GM18909 (cell line): ENCODE results near the gene ARMC12.
"Not testable (repeated sequence)": the region's sequence is repeated elsewhere in the genome, so short reads cannot be mapped to it uniquely, and the experiment has no call there.

Source experiments
- ATAC-seq: cut with Tn5 transposase; IDR thresholded peaks from one replicate; pipeline ENCODE4 v1.9.1; 2021; ENCODE audit warnings: mild to moderate bottlenecking; ENCODE audit not compliant: unreplicated experiment, poor library complexity

ARMC12 gene, protein sequence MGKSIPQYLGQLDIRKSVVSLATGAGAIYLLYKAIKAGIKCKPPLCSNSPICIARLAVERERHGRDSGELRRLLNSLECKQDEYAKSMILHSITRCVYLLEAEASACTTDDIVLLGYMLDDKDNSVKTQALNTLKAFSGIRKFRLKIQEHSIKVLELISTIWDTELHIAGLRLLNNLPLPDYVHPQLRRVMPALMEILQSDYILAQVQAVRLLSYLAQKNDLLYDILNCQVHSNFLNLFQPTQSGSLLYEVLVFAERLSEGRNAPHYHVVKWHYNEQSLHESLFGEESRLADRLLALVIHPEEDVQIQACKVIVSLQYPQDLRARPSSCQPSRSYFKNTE

DNA sequence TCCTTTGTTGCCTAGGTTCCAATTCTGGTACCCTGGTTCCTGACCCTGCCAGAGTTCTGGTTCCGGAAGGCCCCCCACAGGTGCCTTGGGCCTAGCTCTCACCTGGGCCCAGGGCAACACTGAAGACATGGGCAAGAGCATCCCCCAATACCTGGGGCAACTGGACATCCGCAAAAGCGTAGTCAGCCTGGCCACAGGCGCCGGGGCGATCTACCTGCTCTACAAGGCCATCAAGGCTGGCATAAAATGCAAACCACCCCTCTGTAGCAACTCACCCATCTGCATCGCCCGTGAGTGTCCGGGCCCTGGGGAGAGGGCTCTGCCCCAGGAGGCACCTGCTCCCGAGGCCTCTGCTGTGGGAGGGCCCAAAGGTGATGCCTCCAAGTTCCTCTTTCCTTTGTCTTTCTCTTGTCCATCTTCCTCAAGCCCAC is at the start of gene ARMC12:
Gene ARMC12 (plus strand): TSS at position 51 of the 431 bp plus-strand sequence. CDS start 77 bp downstream, at position 128.
- ATAC-seq = no peak

DNA sequence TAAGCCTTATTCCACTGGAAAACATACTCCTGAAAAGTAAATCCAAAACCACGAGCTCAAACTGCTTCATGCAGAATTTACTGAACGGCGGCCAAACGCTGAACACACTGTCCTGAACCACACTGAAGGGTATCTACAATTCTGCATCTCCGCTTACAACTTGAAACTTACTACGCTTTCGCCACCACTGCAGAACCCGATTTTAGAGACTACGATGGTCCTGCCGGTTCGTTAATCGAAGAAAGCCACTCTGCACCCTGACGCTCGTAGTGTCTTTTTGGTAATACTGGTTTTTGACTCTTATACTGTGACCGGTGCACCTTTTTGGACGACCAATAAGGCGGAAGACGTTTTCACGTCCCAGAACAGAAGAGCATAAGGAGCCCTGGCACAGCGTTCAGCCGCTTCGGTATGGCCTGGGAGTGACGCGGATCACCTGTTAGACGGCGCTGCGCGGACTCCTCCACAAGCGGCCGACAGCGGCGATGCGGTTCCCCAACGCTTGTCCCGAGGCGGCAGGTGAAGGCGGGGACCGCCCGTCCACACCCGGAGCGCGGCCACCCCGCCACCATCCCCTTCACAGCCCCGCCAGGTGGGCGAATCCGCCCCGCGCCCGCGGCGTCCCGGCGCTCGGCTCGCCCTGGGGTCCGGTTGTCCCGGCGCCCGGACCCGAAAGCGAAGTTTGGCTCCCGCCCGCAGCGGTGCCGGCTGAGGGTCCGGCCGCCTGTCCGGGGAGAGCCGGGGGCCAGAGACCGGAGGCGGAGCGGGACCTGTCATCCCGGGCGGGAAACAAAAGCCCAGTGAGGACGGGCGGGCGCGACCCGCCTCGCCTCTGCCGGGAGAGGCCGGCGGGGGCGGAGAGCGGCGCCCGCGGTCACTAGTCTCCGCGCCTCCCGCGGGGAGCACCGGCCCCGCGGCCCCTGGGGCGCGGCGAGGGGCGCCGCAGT is 48.9 kb upstream of the ARMC12 start:
- ATAC-seq = peak; percentile 45

DNA sequence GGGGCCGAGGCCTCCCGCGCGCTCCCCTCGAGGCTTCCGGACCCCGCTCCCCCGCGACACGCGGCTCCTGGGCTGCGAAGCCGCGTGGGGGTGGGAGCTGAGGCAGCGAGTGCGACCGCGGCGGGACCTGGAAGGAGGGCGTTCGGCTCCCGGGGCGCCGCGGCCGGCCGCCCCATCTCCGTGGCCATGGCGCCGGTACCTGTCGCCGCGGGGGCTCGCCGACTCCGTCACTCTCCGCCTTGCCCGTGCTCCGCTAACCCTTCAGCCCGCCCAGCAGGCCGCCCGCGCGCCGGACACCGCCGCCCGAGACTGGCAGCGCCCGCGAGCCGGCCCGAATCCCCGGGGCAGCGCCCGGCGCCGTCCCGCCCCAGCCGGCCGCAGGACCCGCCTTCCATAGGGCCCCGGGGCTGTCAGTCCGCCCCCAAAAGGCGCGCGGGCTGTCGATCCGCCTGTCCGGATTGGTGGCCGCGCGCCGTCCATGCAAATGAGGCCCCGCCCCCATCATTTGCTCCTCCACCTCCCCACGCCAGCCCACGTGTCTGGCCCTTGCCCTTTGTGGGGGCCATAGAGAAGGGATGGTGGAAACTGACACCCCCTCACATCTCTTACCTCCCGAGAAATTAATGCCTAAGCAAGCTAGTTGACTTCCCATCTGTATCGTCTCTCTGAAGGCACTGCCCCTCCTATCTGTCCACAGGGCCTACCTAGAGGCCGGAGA is 48.1 kb upstream of the ARMC12 start, which contains the start of gene FKBP5:
Gene FKBP5 (minus strand): TSS at position 311 of the 718 bp plus-strand sequence. CDS start 46,091 bp downstream, outside the sequence.
- peak; percentile 86 for ATAC-seq

DNA sequence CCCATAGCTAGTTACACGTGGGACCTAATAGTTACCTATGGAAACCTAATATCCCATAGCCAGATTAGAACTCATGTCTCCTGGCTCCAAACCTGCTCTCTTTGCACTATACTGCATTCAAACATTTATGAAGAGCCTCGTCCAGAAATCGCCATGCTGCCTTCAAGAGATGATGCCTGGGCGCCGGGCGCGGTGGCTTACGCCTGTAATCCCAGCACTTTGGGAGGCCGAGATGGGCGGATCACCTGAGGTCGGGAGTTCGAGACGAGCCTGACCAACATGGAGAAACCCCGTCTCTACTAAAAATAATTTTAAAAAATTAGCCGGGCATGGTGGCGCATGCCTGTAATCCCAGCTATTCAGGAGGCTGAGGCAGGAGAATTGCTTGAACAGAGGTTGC is 46.8 kb upstream of the ARMC12 start:
- not testable (repeated sequence) for ATAC-seq

DNA sequence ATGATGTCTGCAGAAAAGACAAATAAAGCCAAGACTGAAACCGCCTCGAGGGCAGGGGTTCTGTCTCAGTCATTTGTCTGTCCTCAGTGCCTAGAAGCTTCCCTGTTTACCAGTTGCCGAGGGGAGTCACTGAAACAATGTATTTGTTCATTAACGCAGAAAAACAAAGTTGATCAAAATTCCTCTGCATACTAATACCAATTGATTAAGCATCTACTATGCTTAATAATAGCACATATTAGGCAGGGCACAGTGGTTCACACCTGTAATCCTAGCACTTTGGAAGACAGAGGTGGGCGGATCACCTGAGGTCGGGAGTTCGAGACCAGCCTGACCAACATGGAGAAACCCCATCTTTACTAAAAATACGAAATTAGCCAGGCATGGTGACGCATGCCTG is 46.3 kb upstream of the ARMC12 start:
- ATAC-seq = no peak

DNA sequence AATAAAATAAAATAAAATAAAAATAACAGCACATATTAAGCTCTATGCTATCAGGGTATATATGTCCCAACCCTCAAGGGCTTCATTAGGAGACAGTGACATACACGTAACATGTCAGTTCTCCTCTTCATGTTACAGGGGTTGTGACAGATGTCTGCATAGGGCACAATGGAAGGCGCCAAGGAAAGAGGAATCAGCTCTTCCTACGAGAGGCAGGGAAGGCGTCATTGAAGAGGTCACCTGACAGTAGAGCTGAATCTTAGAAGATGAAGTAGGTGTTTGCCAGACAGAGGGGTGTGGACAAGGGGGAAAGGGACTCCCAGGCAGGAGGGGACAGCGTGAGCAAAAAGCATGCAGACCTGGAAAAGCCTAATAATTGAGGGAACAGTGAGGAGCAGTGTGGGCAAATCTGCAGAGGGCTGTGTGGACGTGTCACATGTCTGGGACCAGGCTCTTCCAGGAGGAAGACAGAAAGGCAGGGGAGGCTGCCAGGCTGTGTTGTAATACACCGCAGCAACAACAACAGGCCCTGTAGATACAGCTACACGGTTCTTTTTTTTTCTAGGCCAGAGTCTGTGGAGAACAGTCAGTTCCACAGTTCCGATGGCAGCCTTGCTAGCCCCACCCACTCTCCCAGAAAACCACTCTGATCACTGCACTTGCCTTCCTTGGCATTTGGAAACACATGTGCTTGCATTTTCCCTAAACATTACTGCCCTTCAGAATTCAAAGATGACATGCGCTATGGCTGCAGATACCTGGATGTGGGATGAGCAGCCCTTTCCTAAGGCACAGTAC is 45.6 kb upstream of the ARMC12 start:
- no peak for ATAC-seq

DNA sequence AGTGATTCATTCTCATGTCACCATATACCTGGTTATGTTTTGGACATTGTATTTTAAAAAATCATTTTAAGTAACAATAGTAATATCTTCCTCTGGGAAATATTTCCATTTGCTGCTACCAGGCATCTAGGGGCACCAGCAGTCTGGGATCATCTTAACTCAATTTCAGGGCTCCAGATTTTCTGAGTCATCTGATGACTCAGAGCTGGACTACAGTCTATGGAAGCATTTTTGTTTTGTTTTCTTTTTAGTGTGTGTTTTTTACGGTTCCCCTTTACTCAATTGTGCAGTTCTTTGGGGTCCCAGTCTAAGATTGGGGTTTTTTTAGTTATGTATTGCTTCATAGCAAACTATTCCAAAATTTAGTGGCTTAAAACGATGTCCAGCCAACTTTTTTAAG is 42.4 kb upstream of the ARMC12 start:
- no peak for ATAC-seq

DNA sequence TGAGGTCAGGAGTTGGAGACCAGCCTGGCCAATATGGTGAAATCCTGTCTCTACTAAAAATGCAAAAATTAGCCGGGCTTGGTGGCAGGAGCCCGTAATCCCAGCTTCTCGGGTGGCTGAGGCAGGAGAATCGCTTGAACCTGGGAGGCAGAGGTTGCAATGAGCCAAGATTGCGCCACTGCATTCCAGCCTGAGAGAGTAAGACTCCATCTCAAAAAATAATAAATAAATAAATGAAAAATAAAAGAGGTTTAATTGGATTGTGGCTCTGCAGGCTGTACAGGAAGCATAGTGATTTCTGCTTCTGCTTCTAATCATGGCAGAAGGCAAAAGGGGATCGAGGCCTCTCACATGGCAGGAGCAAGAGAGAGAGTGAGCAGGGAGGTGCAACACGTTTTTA is 38.4 kb upstream of the ARMC12 start:
- not testable (repeated sequence) for ATAC-seq

DNA sequence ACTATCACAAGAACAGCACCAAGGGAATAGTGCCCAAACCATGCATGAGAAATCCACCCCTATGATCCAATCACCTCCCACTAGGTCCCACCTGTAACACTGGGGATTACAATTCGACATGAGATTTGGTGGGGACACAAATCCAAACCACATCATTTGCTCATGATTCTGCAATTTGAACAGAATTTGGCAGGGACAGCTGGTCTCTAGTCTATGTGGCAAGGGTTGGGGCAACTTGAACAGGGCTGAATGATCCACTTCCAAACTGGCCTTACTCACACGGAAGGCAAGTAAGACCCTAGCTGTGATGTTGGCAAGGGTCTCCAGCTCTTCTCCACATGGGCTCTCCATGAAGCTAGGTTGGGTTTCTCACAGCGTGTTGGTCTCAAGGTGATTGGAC is 38.0 kb upstream of the ARMC12 start:
- ATAC-seq = no peak

DNA sequence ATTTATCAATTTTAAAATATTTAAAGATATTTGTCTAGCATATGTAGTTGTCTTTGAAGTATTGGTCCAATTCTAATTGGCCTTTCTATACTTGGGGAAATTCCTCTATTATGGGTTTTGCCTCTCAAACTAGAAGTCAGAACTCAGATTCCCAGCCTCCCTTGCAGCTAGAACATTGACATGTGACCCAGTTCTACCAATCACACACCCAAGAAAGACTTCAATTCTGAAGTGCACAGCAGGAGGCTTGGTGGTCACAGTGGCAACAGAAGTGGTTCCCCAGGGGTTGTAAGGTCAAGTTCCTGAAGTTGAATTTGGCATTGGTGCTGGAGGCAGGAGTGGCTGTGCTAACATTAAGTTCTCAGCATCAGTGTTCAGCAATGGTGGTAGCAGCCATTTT is 33.3 kb upstream of the ARMC12 start:
- no peak for ATAC-seq

DNA sequence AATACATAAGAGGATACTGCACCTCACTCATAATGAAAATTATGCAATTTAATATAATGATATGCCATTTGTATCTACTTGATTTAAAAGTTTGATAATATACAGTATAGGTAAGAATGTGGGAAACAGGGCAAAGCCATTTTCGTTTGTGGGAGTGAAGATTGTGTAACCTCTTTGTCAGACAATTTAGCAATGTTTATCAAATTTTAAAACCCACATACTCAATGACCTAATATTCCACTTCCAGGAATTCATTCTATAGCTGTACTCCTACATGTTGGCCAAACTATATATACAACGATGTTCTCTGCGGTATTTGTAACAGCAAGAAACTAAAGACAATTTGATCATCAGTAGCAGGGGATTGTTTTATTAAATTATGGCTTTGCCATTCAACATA is 30.4 kb upstream of the ARMC12 start:
- no peak for ATAC-seq

DNA sequence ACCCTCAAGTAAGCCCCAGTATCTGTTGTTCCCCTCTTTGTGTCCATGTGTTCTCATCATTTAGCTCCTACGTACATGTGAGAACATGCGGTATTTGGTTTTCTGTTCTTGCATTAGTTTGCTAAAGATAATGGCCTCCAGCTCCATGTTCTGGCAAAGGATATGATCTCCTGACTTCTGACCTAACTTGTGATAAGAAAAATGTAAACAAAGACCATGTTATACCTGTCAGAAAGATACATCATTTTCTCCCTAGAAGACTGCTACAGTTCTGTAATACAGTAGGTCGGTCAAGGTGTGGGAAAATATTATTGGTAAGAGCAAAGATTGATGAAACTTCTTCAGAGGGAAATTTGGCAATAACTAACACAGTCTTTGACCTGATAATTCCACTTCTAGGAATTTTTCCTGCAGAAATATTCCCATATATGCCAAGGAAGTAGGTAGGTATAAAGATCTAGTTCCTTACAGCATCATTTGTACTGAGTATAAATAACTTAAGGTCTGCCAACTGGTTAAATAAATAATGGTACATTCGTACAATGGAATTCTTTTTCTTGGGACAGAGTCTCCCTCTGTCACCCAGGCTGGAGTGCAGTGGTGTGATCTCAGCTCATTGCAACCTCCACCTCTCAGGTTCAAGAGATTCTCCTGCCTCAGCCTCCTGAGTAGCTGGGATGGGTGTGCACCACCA is 29.0 kb upstream of the ARMC12 start:
- no peak for ATAC-seq

DNA sequence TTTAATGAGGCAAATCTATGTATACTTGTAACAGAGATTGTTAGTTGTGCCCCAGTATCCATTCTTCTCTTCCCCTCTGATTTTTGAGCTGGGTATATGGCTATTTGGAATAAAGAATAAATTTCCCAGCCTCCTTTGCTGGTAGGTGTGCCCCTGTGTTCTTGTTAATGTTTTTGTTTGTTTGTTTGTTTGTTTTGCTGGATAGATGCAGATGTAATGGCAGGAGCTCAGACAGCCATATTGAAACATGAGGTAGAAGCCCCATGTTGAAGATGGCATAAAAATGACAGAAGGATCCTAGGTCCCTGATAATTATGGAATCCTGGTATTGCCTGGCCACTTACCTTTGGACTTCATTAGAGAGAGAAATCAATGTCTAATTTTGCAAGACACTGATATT is 28.2 kb upstream of the ARMC12 start:
- no peak for ATAC-seq

DNA sequence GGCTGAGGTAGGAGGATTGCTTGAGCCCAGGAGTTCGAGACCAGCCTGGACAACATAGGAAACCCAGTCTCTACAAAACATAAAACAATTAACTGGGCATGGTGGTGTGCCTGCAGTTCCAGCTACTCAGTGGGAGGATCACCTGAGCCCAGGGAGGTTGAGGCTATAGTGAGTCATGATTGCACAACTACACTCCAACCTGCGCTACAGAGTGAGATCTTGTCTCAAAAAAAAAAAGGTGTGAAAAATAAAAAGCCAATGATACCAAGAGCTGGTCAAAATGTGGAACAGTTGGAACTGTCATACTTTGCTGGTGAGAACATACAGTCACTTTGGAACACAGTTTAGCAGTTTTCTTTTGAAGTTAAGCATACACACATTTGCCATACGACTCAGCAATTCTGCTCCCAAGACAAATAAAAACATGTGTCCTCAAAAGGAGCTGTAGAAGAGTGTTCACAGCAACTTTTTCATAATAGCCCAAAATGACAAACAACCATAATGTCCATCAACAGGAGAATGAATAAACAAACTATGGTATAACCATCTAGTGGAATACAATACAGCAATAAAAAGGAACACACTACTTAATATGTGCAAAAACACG is 26.5 kb upstream of the ARMC12 start:
- ATAC-seq = no peak

DNA sequence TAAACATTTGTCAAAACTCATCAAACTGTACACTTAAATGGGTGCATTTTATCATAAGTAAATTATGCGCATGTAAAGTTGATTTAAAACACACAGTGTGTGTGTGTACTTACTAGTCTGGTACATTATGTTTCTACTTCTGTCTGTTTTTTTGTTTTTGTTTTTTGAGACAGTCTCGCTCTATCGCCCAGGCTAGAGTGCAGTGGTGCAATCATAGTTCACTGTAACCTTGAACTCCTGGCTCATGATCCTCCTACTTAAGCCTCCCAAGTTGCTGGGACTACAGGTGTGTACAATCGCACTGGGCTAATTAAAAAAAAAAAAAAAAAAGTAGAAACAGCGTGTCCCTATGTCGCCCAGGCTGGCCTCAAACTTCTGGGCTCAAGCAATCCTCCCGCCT is 25.1 kb upstream of the ARMC12 start:
- ATAC-seq = no peak

DNA sequence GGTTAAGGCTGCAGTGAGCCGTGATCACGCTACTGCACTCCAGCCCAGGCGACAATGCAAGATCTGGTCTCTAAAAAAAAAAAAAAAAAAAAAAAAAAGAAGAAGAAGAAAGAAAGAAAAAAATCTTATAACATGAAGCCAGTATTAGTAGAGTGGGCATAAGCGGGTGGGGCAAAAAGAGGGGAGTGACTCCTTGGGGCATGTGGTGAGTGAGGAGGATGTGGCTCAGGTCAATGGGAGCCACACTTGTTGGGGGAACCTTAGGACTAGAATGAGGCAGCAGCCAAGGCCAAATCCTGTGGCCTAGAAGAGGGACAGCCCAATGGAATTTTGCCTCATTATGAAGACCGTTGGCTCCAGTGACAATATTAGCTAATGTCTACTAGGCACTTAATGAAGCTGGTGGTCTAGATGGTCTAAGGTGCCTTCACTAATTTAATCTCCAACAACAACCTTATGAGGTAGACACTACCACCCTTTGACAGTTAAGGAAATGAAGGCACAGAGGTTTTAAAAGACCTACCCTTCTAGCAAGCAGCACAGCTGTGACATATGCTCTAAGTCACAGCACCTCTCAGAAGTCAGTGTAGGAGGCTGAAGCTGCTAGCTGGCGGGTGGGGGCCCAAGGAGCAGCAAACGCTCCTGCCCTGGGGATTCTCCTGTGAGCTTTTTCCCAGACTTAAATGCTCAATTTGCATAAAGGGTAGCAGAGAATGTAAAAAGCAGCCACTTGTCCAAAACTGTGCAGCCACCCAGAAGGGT is 23.6 kb upstream of the ARMC12 start:
- no peak for ATAC-seq

DNA sequence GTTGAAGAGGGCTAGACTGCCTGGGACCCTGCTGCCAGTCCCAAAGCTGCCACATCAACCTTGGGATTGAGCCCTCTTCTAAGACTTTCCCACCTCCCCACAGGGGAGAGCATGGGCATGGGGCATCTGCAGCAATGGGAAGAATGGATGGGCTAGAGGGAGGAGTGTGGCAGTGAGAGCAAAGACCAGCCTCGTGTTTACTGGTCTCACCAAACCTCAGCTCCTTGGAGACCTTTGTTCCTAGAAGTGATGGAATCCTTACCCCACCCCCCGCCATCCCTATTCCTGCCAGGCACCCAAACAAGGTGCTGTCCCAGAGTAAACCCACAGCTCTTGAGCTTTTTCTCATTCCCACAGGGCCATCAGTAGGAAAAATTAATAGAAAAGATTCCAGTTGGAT is 20.0 kb upstream of the ARMC12 start:
- ATAC-seq = no peak
